ENCODE measurements around the gene GPR42. TPM values are rescaled to one million over a fixed set of nuclear protein-coding genes. Genes with fewer than 3 reads are reported as not detected.

The GPR42 gene
- total RNA-seq, 1 donor from 2014 or later: 0.87 TPM

DNA sequence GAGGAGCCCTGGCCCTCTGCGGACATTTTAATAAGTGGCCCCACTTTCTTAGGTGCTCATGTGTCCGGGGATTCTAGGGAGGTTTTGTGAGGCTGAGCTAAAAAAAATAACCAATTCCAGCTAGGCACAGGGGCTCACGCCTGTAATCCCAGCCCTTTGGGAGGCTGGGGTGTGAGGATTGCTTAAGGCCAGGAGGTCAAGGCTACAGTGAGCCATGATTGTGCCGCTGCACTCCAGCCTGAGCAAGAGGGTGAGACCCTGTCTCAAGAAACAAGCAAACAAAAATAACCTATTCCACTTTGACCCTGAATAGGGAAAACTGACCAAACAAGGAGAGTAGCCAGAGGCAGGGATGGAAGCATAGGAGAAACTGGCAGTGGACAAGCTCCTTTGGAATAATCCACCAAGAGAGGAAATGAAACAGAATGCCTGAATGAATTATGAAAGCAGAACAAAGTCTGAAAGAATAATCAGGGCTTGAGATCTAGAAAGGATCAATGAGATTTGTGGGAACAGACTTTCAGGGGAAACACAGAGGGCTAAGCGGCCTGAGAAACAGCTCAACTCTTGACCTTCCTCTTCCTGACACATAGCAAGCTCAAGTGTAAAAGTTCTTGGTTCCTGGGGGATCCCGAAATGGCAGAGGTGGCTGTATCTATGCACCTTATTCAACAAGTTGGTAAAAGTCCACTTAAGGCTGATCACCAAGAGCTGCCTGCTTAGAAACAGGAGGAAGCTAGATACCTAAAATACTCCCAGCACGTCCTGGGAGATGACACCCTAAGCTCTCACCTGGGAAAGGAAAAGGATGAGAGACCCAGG is 47.1 kb downstream of the GPR42 start:
- DNase-seq (ENCODE audit: low spot score): no peak

DNA sequence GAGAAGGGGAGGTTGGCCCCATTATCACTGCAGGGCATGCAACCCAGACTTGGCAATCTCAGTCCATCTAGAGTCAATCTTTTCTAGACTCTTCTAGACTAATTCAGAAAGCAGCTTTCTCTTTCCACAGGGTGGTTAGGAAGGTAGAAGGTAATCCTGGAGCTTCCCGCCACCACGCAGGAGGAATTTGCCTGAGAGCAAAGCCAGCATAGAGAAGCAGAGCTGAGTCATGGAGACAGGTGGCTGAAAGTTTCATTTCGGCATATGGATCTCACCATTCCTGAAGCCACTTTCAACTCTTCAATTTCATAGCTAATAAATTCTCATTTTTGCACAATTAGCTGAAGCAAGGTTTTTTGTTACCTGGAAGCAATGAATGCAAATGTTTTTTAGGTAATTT is 48.2 kb downstream of the GPR42 start:
- no peak for DNase-seq (ENCODE audit: low spot score)

DNA sequence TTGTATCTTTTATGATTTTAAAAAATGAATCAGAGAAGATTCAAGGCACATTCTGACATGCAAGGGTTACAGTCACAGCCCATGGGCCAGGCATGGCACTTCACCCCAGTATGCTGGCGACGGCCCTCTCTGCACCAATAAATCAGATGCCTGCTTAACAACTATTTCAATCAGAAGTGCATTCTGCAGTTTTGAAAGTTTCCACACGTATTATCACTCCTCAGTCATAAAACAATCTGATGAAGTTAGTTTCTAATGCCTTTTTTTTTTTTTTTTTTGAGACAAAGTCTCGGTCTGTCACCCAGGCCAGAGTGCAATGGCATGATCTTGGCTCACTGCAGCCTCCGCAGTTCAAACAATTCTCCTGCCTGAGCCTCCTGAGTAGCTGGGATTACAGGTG is 48.9 kb downstream of the GPR42 start:
- no peak for DNase-seq (ENCODE audit: low spot score)

GRCh38 chr19:35421362-35421761 is 50.5 kb downstream of the GPR42 start:
- no peak for DNase-seq (ENCODE audit: low spot score)

Small RNA genes within 50 kb of the gene (microRNA-seq; reads per million reads assigned to microRNA genes)
- gene MIR5196 (ENCODE audit: borderline number of aligned reads): not detected

Other genes starting within 250 kb of the GPR42 start
- 7.7 TPM for gene LGI4, start 236.0 kb upstream of the GPR42 start, total RNA-seq
- gene FXYD1, start 232.2 kb upstream of the GPR42 start, total RNA-seq: 47.3 TPM
- gene FXYD7, start 227.8 kb upstream of the GPR42 start, total RNA-seq: 0.48 TPM
- 73.4 TPM for gene FXYD5, start 216.3 kb upstream of the GPR42 start, total RNA-seq
- gene FAM187B, start 142.3 kb upstream of the GPR42 start, total RNA-seq: not detected
- 8.1 TPM for gene LSR, start 122.1 kb upstream of the GPR42 start, total RNA-seq
- gene USF2, start 102.1 kb upstream of the GPR42 start, total RNA-seq: 110 TPM
- not detected for gene HAMP, start 88.5 kb upstream of the GPR42 start, total RNA-seq
- not detected for gene MAG, start 78.9 kb upstream of the GPR42 start, total RNA-seq
- gene CD22, start 41.9 kb upstream of the GPR42 start, total RNA-seq: 1.3 TPM
- gene FFAR1, start 23.2 kb upstream of the GPR42 start, total RNA-seq: not detected
- 1.4 TPM for gene FFAR3, start 12.6 kb upstream of the GPR42 start, total RNA-seq
- gene FFAR2, start 77.2 kb downstream of the GPR42 start, total RNA-seq: 2.4 TPM
- not detected for gene KRTDAP, start 119.4 kb downstream of the GPR42 start, total RNA-seq
- gene DMKN, start 142.6 kb downstream of the GPR42 start, total RNA-seq: 3.1 TPM
- not detected for gene SBSN, start 157.2 kb downstream of the GPR42 start, total RNA-seq
- gene GAPDHS, start 162.4 kb downstream of the GPR42 start, total RNA-seq: not detected
- gene TMEM147, start 174.6 kb downstream of the GPR42 start, total RNA-seq: 86.8 TPM
- not detected for gene ATP4A, start 192.6 kb downstream of the GPR42 start, total RNA-seq
- not detected for gene PMIS2, start 215.1 kb downstream of the GPR42 start, total RNA-seq
- gene HAUS5, start 241.7 kb downstream of the GPR42 start, total RNA-seq: 6.4 TPM

Data from mesenteric fat pad (tissue), 1 donor.